GM18907 (cell line): ENCODE data around the gene NEO1.
A peak's percentile ranks its signal among the peaks of the same experiment; 100 is the strongest.
"Not testable (repeated sequence)": the region's sequence is repeated elsewhere in the genome, so short reads cannot be mapped to it uniquely, and the experiment has no call there.

Experiments
- ATAC-seq: cut with Tn5 transposase; IDR thresholded peaks from one replicate; pipeline ENCODE4 v1.9.1; 2021; ENCODE audit warnings: mild to moderate bottlenecking, moderate library complexity; ENCODE audit not compliant: unreplicated experiment

The NEO1 gene

DNA sequence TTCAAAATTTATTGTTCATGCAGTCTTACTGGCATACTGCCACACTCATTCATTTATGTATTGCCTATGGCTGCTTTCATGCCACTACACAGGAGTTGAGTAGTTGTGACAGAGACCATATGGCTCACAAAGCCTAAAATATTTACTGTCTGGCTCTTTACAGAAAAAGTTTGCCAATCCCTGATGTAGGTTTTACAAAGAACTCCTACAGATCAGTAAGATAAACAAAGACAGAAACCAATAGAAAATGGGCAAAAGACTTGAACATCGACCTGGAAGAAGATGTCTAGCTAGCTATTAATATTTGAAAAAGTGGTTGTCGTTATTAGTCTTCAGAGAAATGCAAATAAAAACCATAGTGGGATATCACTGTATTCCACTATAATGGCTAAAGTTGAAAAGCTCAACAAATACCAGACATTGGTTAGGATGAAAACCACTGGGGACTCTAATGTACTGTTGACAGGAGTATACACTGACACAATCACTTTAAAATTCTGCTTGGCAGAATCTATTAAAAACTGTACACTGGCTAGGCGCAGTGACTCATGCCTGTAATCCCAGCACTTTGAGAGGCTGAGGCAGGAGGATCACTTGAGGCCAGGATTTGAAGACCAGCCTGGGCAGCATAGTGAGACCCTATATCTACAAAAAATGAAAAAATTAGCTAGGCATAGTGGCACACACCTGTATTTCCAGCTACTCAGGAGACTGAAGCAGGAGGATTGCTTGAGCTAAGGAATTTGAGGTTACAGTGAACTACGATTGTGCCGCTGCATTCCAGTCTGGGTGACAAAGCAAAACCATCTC is 87.7 kb downstream of the NEO1 start:
- no peak for ATAC-seq

- ATAC-seq: no peak
Observed at GRCh38 chr15:73141216-73141900, 89.1 kb downstream of the NEO1 start.

- peak; percentile 76 for ATAC-seq
Observed at GRCh38 chr15:73142802-73143762, 90.8 kb downstream of the NEO1 start.

DNA sequence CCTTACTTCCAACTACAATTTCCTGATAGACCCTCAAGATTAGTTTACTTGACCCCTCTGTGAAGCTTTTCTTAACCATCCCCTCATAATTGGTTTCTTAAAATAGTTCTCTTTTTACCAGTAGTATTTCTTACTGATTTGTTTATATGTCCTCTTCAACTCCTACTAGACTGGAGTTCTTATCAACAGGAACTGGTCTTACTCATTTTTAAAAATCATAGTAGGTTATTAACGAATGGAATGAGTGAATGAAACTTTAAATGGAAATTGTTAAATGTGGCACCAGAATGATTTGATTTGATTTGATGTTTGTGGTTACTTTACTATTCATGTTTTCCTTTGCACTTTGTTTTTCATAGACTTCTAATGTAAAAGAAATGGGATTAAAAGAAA is 91.5 kb downstream of the NEO1 start:
- ATAC-seq: no peak

GRCh38 chr15:73146419-73146818 is 94.2 kb downstream of the NEO1 start:
- ATAC-seq: no peak

- ATAC-seq: no peak
Observed at GRCh38 chr15:73150831-73151230, 98.6 kb downstream of the NEO1 start.

- ATAC-seq: no peak
Observed at GRCh38 chr15:73153024-73153423, 100.8 kb downstream of the NEO1 start.

DNA sequence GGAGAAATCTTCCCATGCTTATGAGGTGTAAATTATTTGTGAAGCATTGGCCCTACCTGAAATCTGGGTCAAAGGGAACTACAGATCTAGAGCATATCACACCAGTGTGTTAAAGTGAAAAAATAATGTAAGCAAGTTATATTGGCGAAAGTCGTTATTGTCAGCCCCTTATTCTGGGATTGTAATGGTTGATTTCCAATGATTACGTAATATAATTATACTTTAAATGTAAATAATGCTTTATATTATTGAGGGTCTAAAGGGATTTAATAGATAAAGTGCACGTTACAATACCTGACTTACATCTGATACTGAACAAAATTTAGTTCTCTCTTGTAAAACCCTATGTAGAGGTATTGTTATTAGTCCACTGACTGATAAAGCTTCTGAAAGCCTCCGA is 101.2 kb downstream of the NEO1 start:
- ATAC-seq: no peak

- no peak for ATAC-seq
Observed at GRCh38 chr15:73156431-73157191, 104.3 kb downstream of the NEO1 start.

- no peak for ATAC-seq
Observed at GRCh38 chr15:73161546-73161945, 109.3 kb downstream of the NEO1 start.

DNA sequence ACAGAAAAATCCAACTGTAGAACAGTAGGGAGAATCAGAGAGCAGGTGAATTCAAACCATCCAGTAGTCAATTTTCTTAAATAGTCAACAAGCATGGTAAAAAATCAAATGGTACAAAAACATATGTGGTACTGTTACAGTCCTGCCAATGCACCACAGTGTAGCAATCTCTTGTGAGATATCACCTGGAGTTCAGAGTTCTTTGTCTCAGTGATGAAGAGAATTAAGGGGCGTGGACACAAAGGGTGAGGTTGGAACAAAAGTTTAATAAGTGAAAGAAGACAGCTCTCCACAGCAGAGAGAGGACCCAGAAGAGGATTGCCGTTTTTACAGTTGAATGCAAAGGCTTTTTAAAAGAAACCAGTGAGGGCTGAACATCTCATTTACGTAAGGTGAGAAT is 113.2 kb downstream of the NEO1 start:
- ATAC-seq: no peak

GRCh38 chr15:73165844-73166243 is 113.6 kb downstream of the NEO1 start:
- ATAC-seq: no peak

GRCh38 chr15:73166711-73167110 is 114.4 kb downstream of the NEO1 start:
- not testable (repeated sequence) for ATAC-seq

DNA sequence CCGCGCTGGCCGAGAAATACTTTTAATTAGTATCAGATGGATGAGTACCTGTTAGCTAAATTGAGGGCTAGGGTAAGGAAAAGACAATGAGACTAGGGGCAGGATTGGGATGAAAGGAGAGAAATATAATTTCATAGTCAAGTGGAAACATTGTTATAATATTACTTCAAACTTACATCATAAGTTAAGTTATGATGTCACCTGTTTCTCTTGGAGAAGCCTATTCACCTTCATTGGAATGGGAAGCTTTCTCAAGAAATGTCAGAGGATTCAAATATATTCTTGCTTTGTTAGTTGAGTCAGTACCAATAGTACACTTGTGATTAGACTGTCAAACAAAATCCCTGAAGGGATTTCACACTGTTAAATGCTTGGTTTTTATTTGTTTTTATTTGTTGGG is 116.2 kb downstream of the NEO1 start:
- ATAC-seq: no peak

DNA sequence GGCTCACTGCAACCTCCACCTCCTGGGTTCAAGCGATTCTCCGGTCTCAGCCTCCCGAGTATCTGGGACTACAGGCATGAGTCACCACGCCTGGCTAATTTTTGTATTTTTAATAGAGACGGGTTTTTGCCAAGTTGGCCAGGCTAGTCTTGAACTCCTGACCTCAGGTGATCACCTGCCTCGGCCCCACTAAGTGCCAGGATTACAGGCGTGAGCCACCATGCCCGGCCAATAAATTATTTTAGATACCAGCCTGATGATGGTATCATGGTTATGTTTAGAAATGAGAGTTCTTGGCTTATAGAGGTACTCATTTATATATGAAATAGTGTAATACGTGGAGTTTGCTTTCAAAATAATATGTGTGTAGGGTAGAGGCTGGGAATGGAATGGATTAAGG is 119.4 kb downstream of the NEO1 start:
- no peak for ATAC-seq

- no peak for ATAC-seq
Observed at GRCh38 chr15:73172508-73172907, 120.2 kb downstream of the NEO1 start.

GRCh38 chr15:73174171-73174570 is 121.9 kb downstream of the NEO1 start:
- no peak for ATAC-seq

DNA sequence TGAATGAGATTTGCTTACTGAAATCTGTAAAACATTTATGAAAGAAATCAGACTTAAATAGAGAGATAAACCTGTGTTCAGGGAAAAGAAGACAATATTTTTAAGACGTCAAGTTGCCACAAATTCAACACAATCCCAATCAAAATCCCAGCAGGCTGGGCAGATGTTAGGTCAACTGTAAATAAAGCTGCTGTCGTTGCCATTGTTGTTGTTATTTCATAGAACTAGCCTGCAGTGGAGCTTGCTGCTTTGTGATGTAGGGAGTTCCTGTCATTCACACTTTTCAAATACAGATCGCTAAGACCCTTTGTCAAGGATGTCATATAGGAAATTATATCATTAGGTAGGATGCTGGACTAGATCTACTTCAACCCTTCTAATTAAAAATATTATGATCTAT is 123.1 kb downstream of the NEO1 start:
- no peak for ATAC-seq

- ATAC-seq: no peak
Observed at GRCh38 chr15:73176598-73176997, 124.3 kb downstream of the NEO1 start.

DNA sequence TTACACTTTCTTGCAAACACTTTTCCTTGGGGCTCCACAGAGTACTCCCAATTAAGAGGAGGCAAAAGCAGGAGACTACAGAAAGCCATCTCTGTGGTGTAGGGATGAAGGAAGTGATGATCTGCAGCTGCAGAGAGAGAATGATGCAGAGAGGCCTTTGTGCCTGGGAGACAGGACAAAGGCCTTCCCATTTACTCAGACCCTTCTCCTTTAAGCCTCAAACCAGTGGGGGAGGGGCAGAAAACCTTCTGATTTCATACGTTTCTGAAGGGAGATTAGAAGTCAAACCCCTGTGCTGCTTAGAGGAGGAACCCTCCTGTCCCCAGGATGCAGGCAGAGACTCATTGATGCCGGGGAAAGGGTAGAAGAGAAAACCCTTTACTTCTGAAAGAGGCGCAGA is 130.8 kb downstream of the NEO1 start:
- ATAC-seq: no peak

GRCh38 chr15:73190189-73190601 is 137.9 kb downstream of the NEO1 start:
- no peak for ATAC-seq
